COLO668 (cell line): ENCODE measurements around the gene ANAPC5.

Experiments used
- DNase-seq: peaks from one replicate; lab custom pipeline; 2025; ENCODE audit not compliant: unreplicated experiment; lab: John Stamatoyannopoulos, UW

The ANAPC5 gene

DNA sequence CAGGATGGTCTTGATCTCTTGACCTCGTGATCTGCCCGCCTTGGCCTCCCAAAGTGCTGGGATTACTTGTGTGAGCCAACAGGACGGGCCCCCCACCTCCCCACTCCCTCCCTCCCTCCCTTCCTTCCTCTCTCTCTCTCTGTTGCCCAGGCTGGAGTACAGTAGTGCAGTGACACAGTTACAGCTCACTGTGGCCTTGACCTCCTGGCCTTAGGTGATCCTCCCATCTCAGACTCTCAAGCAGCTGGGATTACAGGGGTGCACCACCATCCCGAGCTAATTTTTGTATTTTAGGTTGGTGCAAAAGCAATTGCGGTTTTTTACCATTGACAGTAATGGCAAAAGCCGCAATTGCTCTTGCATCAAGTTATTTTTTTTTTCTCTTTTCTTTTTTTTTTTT, 19.2 kb upstream of the ANAPC5 start:
- DNase-seq: no peak

- no peak for DNase-seq
These were observed 13.8 kb upstream of the ANAPC5 start for GRCh38 chr12:121366063-121366459.

GRCh38 chr12:121365416-121366062, 13.3 kb upstream of the ANAPC5 start:
- no peak for DNase-seq

GRCh38 chr12:121364683-121365121, 12.5 kb upstream of the ANAPC5 start:
- DNase-seq: no peak

DNA sequence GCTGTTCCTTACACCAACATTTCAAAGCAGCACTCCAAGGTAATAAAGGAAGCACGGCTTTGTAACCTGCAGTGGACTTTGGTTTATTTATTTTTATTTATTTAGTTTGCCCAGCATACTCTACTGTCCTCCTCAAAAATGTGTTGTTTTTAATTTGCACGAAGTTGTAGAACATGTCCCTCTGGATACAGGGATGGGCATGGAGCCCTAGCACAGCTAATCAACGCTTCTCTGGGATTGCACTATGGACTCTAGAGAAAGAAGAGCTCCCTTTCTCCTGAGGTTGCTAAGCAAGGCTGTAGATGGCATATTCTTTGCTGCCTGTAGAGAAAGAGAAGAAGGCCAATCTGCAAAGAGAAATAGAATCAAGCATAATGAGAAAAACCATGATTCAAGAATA, 5.9 kb upstream of the ANAPC5 start:
- DNase-seq: no peak

DNA sequence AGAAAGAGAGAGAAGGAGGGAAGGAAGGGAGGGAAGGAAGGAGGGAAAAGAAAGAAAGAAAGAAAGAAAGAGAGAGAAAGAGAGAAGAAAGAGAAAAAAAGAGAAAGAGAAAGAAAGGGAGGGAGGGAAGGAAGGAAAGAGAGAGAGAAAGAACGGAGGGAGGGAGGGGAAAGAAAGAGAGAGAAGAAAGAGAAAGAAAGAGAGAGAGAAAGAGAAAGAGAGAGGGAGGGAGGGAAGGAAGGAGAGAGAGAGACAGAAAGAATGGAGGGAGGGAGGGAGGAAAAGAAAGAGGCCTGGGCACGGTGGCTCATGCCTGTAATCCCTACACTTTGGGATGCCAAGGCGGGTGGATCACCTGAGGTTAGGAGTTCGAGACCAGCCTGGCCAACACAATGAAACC, 5.1 kb upstream of the ANAPC5 start:
- no peak for DNase-seq

DNA sequence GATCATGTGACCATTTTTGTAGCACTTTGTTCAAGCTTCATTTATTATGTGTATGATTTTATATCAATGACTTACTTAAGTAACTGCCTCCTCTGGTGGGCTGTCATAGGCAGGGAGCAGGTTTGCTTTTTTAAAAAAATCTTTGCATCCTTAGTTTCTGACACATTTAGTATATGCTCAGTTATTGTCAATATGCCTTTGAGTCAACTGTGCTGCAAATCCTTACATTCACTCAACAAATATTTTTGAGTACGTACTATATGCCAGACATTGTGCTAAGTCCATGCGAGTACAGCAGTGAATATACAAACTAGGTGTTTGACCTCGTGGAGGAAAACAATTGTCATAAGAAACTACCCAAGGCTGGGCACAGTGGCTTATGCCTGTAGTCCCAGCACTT, 4.4 kb upstream of the ANAPC5 start:
- DNase-seq: no peak

DNA sequence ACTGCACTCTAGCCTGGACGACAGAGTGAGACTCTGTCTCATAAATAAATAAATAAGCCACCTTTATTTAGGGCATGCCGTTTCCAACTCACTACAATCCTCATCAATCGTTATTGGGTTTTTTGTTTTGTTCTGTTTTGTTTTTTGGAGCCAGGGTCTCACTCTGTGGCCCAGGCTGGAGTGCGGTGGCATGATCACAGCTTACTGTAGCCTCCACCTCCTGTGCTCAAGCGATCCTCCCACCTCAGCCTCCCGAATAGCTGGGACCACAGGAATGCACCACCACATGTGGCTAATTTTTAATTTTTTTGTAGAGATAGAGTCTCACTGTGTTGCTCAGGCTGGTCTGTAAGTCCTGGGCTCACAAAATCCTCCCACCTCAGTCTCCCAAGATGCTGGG, 3.6 kb upstream of the ANAPC5 start:
- DNase-seq: no peak

- peak; percentile 84 for DNase-seq
These were observed 439 bp upstream of the ANAPC5 start for GRCh38 chr12:121352682-121353018.

GRCh38 chr12:121346747-121347146, 5.5 kb downstream of the ANAPC5 start:
- DNase-seq: no peak

DNA sequence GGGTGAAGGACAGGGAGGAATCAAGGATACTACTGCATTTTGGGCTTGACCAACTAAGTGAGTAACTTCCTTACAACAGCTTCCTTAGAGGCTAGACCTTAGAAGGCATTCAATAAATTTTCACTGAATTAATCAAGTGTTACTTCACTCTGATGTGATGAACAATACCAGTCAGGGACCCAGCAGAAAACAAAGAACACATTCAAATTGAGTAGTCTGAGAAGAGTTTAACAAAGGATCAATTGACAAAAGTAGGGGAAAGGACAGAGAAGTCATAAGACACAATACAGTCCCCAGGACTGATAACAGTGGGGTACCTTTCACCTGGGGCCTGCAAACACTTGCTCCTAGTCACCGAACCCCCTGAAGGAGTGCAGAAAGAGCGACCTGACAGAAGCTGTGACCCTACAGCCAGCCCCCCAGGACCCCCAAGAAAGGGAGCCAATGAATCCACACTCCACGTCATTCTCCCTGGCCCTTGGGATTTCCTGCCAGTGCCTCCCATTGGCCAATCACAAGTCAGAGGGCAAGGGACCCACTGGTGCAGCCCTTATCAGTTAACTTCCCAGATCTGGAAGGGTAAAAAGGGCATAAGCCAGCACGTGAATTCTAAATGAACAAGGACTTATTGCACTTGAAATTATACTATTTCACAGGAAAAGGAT, 6.9 kb downstream of the ANAPC5 start:
- no peak for DNase-seq

GRCh38 chr12:121344506-121344905, 7.7 kb downstream of the ANAPC5 start:
- no peak for DNase-seq

GRCh38 chr12:121337416-121337815, 14.8 kb downstream of the ANAPC5 start:
- DNase-seq: no peak

GRCh38 chr12:121334513-121335343, 17.5 kb downstream of the ANAPC5 start:
- peak; percentile 30 for DNase-seq

- DNase-seq: no peak
These were observed 18.5 kb downstream of the ANAPC5 start for GRCh38 chr12:121333747-121334146.

- no peak for DNase-seq
These were observed 21.0 kb downstream of the ANAPC5 start for GRCh38 chr12:121331248-121331647.

DNA sequence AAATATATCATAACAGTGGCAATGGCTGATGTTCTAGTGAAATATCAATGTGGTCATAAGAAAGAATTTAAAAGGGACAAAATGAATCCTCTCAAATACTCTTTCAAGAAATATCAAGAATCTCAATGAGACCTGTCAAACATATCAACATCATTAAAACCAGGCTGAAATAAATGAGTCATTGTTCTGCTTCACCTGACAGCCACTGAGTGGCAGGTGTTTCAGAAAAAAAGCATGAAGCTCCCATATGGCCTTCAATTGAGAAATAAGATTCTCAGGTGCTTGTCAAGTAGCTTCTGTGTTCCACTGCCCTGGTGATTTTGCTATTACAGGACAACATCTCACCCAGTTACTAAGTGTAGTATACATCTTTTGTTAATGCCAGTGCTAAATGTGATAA, 21.5 kb downstream of the ANAPC5 start:
- DNase-seq: no peak

DNA sequence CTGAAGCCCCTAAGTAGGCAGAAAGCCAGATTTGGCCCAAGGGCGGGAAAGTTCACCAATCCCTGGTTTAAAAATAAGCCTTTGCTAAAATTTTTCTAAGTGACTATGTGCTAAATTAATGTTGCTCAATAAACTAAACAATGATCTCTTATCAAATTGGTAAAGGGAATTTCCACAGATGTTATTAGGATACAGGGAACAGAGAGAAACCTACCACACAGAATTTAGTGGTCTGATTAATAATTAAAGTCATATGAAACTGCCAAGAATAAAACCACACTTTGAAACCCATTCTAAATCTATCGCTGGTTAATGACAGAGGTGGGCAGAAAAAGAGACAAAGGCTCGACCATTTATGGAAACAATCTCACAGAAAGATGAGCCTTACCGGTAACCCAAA, 22.0 kb downstream of the ANAPC5 start:
- no peak for DNase-seq

GRCh38 chr12:121328620-121329019, 23.6 kb downstream of the ANAPC5 start:
- DNase-seq: no peak

- DNase-seq: no peak
These were observed 25.1 kb downstream of the ANAPC5 start for GRCh38 chr12:121326996-121327674.

DNA sequence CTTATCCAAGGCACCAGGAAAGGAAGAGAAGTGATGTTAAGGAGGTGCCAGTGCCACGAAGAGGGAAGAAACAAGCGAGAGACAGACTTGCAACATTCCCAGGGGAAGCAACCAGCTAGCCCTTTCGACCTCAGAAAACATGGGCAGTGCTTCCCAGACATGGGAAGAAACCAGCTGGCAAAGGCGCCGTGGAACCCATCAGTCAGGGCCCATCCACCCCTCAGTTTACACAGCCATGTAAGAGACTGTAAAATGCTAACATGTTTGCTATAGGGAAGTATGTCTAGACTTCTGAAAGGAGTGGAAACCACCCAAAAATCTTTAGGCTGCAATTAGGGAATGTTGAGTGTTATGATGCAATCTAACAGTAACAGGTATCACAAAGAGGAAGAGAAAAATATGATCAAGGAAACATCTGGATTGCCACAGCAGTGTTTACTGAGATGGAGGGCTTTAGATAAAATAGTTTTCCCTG, 26.3 kb downstream of the ANAPC5 start:
- no peak for DNase-seq
